ENCODE data around the gene HGF.

The HGF gene

DNA sequence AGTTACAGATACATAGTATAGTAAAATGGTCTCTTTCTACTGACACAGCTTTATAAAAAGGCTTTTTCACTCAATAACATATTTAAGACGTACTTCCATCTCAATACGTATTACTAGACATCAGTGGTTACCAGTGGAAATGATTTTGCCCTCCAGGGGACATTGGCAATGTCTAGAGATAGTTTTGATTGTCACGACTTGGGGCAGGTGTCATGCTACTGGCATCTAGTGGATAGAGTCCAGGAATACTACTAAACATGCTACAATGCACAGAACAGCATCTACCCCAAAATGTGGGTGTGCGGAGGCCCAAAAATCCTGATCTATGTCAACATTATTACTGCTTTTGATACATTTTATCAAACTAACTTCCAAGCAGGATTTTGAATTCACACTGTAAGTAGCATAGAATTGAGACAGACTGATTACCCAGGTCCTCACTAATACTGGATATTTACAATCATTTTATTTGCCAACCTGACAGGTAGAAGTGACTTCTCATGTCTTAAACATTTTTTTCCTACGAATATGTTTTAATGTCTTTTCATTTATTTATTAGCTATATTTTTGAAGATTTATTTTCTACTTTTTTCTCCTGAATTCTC lies 53.8 kb downstream of the HGF start:
- no peak for DNase-seq

DNA sequence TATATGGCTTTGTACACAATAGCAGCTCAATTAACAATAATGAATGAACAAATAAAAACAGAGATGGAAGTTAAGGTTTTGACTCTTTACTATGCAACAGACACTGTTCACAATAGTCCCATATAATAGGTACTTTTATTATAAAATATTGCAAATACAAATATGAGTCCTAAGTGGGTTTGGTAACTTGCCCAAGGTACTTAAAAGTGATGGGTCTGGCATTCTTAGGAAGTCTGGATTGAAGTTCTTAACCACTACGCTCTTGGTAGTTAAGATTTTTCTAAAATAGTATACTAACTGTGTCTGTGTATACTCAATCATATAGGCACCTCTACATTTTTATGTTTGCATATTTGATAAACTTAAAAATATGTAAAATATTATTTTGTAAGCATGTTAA lies 55.5 kb downstream of the HGF start:
- no peak for DNase-seq

GRCh38 chr7:81710751-81711150 lies 59.1 kb downstream of the HGF start:
- DNase-seq = no peak

GRCh38 chr7:81709836-81710235 lies 60.0 kb downstream of the HGF start:
- DNase-seq = no peak

- no peak for DNase-seq
Measured at GRCh38 chr7:81707966-81708365, 61.9 kb downstream of the HGF start.

GRCh38 chr7:81707196-81707595 lies 62.7 kb downstream of the HGF start:
- no peak for DNase-seq

- no peak for DNase-seq
Measured at GRCh38 chr7:81705206-81705605, 64.6 kb downstream of the HGF start.

- DNase-seq = no peak
Measured at GRCh38 chr7:81704595-81704994, 65.3 kb downstream of the HGF start.

DNA sequence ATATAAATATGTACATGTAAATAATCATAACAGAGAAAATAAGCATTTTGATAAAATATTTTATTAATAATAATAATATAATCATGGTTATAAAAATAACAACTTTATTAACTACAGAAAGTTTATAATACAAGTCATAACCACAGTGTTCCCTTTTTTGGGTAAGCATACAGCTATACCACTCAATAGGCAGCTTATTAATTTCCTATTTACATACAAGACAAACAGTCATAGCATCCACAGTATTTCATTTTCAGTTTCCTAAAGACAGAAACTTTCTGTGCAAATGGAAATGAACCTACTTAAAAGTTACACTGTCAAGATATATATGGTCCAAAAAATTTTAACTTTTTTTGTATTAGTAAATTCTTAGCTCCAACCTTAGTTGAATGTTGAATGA lies 70.9 kb downstream of the HGF start:
- no peak for DNase-seq

GRCh38 chr7:81694711-81695110 lies 75.1 kb downstream of the HGF start:
- DNase-seq = no peak

DNA sequence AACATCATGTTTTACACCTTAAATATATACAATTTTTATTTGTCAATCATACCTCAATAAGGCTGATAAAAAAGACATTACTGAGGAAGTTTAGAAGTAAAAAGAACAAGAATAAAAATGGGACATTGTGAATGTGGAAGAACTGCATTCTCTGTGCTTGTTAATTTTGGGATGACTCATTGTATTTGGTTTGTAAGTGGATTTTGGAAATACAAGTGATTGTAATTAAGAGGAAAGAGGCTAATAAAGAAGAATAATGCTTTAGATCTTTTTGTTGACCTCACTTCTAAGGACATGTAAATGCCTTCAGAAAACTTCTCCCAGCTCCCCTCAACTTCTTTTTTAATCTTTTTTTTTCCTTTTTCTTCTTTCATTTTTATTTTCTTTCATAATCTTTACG lies 76.0 kb downstream of the HGF start:
- DNase-seq = no peak

- no peak for DNase-seq
Measured at GRCh38 chr7:81693080-81693479, 76.8 kb downstream of the HGF start.

DNA sequence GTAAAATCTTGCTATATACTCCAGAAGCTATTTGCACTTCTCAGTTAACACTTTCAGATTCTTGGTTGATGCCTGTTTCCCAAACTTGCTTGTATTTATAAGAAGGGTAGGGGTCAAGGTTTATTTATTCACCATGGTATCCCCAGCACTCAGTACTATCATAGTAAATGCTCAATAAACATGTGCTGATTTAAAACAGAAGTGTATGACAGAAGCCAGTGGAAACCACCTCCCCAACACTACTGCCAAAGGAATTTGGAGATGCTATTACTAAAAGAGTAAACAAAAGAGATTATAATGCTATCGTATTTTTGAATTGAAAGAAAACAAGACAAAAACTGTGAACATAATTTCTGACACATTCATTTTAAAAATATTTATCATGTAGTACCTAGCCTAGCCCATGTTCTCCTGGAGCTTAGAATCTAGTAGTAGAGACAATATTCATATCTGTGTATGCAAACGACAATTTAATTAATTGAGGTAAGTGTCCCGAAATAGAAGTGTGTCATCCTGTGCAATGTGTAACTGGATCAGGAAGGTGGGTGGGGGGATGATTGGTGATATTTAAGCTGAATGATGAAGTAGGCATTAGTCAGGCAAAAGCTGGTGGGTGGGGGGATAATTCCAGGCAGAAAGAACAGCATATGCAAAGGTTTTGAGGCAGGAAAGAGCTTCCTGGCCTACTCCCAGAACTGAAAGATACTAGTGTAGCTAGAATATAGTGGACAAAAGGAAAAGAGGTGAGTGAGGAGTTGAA lies 77.5 kb downstream of the HGF start:
- DNase-seq = no peak

DNA sequence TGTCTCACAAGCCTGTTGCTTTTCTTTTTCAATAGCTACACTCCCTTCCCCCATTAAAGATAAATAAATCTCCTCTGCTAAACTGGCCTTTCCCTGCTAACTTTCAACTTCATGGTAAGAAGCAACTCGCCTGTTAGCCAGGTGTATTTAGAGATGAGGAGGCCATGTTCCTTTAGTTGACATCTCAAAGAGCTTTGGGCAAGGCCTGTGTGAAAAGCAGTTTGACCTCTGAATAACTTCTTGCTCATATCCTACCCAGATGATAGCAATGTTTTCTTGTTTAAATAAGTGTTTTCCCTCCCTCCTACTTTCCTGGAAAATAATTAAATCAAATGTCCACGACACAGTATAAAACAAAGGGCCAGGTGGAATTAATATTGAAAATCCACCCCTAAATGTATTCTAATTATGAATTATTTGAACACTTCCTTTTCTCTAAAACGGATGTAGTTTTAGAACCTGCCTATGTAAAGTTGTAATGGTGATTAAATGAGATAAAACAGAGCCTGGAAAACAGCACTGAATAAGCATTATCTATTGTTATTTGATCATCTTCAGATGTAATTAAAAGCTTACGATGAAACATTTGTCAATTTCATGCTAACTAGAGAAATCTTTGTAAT lies 78.5 kb downstream of the HGF start:
- DNase-seq = no peak

DNA sequence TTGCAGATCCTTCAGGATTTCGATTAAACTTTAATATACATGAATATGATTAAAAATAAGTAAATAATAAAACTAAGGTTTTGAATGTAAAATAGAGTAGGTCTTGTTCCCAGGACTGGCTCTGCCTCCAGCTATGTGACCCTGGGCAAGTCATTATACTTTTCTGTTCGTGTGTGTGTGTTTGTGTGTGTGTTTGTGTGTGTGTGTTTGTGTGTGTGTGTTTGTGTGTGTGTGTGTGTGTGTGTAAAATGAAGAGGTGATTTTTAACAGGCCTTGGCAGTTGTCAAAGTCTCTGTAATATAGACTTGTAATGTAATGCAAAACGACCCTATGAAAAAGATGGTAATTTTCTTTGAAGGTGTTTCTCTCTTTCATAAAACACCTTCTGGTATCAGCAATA lies 79.2 kb downstream of the HGF start:
- no peak for DNase-seq

GRCh38 chr7:81690251-81690650 lies 79.6 kb downstream of the HGF start:
- no peak for DNase-seq

DNA sequence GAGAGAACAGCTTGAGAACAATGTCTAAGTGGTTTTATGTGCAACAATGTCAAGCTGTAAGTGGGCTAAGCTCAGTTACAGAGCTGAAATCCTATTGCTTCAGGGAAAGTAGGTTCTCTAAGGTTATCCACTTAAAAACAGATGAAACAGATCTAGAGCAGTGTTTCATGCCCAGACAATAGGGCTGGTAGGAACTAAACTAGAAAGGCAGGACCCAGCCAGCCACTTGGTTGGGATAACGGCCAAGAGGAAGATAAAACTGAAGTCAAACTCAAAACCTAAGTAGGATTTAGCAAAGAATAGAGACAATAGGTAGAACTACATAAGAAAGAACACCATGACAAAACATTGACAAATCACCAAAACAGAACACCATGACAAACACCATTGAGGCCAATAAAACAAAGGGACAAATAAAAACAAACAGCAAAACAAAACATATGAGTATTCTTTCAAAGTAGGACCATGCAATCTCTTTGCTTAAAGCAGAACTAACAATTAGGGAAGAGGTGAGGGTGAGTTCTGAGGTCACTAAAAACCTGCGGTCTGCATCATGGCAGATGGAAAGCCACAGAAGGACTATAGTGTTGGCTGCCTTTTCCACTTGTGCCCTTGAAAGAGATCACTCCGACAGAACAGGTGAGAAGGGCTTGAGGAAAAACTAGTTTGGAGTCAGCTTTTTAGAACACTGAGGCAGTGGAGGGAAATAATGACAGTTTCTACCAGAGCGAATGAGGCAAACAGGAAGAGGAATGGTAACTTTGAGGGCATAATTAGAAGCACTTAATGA lies 81.0 kb downstream of the HGF start:
- no peak for DNase-seq

DNA sequence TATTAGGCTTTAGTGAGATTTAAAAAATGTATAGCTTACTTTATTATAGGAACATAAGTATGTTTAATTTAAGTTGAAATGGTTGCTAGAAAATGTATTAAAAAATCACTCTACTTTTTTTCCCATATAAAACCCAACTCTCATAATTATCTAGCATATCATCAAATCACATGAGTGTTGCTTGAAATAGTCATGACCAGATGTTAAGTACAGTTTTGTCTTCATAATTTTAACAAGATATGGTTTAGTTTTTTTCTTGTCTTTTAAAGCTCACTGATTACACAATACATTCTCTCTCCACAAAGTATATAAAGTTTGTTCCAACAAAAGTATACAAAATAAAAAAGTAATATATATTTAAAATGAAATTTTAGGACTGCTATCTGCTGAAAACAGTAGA lies 82.8 kb downstream of the HGF start:
- DNase-seq = no peak

DNA sequence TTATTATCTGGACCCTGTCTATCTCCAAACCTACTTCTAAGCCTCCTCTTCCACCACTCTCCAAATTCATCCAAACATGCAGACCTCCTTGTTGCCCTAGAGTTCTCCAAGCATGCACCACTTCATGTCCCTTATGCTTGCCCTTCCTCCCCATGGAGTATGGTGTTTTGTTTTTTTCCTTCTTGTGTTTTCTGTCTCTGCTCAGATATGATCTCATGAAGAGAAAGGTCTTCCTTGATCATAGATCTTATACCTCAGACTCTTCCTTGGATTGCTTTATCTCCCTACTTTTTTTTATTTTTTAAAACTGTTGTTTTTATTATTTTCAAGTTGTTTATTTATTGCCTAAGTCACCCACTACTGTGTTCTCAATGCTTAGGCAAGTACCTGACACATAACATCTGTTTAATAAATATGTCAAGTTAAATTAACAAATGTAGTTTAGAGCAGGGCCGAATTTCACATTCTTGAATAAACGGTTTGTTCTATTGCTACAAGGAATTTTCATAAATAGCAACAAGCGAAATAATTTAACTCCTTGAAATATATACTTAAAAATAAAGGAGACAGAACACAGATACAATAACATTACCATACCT lies 84.5 kb downstream of the HGF start:
- DNase-seq = no peak

DNA sequence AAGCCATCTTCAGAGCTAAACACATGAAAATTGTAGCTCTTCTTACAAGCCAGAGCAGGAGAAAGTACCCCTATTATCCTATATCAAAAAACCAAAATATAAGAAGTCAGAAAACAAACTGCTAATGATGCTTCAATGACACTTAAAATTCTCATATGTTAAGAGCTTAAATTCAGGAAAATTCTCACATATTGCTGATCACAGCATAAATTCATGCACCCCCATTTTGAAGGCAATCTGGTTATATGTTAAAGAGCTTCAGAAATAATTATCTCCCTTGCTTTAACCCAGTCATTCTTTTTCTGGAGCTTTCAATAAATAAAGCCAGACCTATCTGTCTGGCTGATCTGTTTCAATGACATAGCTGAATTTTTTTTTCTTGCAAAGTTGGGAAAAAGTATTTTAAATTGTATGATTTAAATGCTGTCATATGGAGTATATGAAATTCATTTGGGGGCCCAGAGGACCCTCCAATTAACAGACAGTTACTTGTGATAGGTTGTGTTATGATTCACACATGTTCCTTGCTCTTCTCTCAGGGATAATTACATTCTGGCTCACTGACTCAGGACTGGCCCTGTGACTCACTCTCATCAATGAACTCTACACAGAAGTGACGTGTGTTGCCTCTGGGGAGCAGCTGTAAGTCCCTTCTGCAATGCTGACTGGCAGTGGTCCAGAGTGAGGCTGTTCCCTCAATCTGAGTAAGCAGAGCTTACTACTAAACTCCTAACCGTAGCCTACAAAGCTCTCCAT lies 85.2 kb downstream of the HGF start:
- DNase-seq = peak; percentile 2

- no peak for DNase-seq
Measured at GRCh38 chr7:81684033-81684432, 85.8 kb downstream of the HGF start.

DNA sequence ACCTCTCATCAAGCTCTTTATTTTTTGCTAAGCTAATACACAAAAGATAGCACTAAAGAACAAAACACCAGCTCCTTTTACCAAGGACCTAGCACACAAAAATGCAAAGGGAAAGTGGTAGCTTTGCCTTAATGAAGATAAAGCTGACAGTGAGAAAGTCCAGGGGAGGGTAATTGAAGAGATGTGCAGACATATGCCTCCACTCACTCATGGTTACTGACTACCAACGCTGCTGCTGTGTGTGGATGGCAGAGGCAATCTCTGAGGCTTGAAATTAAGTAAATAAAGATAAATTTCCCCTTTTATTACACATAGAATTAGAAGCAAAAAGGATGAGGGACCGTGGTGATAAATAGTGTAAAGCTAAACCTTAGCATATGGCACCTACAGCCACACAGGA lies 87.0 kb downstream of the HGF start:
- DNase-seq = no peak

DNA sequence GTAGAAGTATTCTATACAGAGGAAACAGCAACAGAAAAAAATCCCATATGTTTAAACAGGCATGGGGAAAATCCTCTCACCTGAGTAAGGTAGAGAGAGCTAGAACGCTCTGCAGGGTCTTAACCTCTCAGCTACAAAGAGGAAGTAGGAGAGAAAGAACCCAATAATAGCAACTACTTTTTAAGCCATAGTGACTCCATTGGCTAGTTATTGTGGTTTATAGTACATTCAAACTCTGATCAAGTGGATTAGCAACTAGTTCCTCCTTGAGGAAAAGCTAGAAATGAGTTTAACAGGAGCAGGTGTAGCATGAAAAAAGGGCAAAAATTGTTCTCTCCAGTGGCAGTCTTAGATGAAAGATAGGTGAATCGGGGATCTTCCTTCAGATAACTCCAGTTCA lies 89.7 kb downstream of the HGF start:
- DNase-seq = no peak
